Epidermal melanocyte (primary cell): ENCODE measurements around the gene KIF1A.

Experiments
- DNase-seq: peaks from one replicate; pipeline ENCODE4 v3.0.0; 2011; ENCODE audit warnings: low spot score; ENCODE audit not compliant: insufficient read length

KIF1A gene

DNA sequence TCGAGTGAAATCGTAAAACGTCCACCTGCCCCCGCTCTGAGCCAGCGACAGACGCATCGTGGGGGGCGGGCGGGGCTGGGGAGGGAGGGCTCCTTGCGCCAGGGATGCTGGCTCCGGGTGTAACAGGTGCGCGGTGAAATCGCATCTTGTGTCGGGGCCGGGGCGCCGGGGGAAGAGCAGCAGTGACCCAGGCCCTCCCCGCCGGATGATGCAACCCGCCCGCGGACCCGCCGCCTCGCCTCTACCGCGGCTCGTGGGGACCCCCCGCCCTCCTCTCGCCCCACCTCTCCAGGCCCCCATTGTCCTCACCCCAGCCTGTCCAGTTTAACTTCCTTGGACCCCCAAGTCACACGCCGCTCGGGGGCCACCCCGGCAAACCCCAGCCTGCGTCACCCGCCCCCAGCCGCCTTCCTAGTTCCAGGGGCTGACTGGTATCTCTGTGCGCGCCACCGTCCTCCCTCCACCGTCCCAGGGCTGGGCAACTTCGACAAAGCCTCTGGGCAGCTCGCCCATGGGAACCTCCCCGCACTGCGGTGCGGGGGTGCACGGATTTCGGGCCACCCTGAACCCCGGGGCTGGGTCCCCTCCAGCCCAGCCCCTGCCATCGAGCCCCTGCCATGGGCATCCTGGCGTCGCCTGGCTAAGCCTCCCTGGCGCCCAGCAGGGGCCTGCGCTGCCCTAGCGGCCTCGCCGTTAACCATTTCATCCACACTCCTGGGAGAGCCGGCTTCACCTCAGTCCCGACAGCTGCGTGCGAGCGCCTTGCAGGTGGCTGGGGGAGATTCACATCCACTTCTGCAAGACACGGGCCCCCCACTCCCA is 799 bp upstream of the KIF1A start:
- no peak for DNase-seq

DNA sequence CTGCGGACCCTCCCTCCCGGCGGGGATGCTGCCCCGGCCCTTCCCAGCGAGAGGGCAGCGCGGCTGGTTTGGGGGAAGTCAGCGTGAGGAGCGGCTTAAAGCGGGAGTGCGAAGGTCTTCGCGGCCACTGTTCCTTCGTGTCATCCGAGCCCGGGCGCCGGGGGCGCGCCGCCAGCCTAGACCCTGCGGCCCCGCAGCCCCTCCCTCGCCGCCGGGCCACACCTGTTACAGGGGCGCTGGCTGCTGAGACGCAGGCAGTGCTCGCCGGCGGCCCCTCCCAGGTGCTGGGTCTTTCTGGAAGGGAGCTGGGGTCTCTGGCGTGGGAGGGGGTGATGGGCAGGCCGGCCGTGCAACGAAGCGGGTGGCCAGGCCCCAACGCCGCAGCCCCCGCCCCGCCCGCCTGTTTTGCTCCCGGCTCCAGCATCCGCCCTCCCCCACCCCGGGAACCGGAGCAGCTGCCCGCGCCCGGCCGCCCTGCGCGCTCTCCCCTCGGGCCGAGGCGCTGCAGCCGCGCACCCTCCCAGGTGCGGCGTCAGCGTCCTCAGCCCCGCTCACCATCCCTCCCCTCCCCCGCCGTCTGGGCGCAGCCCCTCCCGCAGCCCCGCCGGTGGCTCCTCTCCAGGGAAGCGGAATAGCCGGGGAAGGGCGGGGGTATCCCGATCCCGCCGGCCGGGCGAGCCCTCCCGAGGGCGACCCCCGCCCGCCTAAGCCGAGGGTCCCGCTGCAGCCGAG is 727 bp downstream of the KIF1A start:
- DNase-seq, result no peak

DNA sequence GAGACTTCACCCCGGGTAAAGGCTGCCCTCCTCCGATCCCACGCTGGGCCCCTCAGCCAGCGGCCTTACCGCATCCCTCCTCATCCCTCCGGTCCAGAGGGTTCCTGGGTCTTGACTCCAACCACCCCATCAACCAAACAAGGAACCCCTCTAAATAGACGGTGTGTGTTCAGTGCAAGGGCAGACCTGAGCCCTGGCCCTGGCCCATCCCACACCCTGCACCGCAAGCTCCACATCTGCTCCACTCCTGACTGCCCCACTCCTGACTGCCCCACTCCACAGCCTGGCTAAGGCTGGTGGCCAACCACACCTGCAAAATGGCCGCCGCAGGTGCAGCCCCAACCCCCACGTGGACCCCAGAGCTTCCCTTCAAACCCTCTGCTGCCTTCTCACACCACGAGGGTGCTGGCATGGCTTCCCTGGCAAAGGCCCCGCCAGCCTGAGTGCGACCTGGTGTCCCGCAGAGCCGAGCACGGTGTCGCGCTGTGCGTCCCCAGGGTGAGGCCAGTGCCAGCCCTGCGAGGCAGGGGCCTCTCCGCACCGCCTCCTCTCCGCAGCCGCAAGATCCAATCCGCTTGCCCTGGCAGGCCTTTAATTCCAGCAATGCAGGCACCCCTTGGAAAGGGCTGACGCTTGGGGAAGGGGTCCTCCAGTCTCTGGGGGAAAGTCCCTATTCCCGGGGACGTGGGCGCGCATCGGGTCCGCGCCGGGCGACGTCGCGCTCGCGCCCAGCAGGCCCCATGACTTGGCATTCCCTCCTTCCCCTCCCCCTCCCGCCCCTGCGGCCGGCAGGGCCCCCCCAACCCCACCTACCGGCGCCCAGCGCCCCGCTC is 1.5 kb downstream of the KIF1A start:
- DNase-seq, result no peak

DNA sequence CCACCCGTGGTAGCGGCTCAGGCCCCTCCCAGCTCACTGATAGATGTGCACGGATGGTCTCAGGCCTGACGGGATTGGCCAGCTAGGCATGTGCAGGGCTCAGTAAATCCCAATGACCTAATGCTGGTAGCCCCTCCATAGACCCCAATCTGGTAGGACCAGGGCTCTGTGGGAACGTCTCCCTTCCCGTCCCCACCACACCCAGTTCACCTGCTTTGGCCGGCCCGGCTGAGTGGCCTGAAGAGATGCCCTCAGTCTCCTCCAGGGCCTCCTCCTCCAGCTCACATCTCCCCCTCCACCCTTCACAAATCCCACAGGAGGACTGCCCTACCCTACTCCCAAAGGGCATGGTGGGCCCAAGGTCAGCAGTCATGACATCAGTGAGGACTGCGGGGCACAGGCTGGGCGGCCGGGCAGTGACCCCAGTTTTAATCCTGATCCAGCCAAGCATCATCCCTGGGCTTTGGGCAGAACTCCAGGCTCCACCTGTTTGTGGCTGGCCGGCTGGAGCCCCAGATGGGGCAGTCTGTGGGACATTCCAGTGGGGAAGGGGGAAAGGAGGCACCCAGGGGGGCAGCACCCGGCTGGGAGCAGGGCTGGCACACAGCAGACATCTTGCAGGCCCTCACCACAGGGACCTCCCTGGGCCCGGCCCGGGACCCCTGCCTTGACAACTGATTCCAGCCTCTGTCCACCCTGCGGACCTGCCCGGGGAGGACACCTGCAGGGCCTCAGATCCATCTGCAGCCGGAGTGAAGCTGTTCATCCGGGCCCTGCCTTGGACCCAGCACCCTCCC is 2.3 kb downstream of the KIF1A start:
- DNase-seq, result no peak

DNA sequence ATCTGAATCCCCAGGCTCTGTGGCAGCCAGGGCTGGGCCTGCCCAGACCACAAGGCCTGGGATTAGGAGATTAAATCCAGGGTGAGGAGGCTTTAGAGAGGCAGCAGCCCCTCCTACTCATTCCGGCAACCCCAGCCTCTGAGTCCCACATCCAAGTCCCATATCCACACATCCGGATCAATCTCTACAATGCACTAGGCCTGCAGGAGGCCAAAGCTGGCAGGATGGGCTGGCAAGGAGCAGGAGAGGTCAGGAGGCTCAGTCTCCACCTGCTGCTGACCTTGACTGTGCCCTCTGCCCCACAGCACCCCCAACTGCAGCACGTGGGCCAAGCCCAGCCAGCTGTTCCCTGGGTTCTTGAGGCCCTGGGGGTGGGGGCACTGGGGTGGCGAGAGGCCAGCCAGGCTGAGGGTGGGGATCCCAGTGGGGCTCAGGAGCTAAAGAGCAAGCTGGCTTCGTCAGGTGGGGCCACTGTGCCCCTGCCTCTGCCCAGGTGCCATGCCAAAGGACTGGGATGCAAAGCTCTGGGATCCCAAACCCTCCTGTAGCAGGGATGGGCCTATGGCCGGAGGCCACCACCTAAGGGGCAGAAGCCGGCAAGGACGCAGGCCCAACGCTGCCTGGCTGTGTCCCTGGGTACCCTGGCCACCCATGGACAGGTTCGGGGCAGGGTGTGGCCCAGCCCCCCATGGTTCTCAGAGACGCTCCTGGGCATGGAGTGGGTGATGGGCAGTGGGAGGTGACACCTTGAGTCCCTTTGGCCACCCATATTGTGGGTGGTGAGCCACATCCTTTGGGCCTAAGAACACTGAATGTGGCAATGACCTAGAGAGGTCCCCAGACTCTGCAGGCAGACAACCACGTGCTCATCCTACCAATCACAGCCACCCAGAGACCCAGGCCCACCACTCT is 3.2 kb downstream of the KIF1A start:
- no peak for DNase-seq

DNA sequence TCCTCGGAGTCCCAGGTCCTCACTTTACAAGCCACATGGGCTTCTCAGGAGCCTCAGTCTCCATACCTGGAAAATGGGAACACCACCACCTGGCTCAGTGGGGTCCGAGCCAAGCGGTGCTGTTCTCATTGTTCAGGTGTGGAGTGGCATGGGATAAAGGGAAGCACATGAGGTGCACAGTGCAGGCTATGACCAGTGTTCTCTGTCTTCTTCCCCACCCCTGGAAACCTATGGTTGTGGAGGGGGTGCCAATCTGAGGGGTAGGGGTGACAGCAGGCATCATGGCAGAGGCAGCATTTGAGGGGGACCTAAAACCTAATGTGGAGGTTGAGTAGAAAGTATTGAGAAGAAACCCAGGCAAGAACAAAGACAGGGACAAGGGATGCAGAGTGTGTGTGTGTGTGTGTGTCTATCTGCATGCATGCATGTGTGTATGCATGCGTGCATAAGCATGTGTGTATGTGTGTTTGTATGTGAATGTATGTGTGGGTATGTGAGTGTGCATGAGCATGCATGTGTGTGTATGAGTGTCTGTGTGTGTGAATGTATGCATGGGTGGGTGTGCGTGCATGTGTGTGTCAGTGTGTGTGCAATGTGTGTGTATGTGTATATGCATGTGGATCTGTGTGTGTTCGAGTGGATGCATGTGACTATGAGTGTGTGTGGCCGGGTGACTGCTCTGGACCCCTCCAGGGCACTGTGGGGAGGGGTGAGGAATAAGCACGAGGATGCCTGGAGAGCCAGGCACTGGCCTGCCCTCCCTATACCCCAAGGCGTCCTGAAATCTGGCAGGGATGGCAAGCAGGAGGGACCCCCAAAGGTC is 4.0 kb downstream of the KIF1A start:
- DNase-seq, result no peak

DNA sequence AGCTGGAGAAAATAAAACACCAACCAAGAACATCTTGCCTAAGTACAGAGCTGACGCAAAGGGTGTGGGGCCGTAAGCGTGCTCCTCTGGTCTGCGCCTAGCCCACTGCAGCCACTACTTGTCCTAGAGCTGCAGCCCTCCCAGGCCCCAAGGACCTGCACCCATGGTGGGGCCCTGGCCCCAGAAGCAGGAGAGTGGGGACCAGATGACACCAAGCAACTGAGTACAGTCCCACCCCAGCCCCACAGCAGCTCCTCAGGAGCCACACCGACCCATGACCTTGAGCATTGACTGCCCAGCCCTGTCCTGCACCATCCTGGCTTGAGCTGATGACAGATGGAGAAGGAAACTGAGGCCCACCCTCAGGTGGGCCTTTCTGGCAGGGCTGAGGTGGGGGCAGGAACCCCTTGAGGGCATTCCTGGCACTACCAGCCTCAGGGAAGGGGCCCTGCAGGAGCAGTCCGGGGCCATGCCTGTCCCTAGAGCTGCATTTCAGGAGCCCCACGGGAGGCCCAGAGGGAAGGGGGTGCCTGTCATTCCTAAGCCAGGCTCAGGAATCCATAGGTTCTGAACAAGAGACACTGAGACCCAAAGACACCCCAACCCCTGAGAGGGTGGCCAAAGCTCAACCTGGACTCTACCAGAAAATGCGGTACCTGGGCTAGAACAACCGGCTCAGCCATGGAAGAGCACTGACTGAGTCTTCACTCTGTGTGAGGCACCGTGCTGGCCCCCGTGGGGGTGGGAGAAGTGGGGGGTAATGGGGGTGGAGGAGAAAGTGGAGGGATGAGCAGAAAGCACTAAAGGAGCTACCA is 4.9 kb downstream of the KIF1A start:
- DNase-seq, result no peak

DNA sequence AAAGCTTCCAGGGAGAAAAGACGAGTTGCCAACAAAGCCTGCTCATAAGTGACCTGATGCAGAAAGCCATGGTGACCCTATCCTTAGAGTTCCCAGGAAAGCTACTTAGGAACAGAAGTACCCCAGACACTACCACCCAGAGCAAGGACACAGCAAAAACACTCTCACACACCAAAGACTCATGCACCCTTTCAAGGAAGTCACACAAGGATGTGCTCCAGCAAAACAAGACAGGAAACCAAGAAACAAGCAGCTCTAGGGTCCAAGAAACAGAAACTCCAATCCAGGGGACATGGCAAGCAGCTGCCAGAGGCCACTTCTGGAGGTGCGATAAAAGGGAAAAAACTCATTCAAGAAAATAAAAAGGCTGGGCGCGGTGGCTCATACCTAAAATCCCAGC is 5.7 kb downstream of the KIF1A start:
- no peak for DNase-seq

DNA sequence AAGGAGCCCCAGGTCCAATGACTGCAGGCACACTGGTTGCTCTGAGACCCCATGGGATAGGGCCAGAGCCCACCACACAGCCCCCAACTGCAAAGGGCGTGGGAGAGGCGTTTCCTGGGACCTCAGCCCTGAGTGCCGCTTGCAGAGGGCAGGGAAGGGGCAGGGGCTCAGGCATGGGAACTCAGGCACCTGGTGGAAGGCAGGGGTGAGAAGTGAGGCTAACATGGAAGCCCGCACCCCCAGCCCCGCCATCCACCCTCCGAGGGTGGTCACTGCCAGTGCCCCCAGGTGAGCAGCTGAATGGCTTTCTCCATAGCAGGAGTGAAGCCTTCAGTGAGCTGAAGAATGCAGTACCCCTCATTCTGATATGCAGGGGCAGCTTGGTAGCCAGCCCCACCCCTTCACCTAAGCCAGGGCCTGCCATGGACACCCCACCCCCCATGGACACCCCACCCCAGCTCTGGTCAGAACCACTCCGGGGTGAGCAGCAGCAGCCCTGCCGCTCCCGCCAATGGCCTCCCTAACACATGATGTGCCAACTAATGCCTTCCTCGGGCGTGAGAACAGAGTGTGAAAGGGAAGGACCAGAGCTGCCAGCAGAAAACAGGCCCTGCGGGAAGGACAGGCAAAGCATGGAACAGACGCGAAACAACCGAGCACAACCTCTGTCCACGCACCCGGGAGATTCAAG is 6.6 kb downstream of the KIF1A start:
- DNase-seq, result no peak

DNA sequence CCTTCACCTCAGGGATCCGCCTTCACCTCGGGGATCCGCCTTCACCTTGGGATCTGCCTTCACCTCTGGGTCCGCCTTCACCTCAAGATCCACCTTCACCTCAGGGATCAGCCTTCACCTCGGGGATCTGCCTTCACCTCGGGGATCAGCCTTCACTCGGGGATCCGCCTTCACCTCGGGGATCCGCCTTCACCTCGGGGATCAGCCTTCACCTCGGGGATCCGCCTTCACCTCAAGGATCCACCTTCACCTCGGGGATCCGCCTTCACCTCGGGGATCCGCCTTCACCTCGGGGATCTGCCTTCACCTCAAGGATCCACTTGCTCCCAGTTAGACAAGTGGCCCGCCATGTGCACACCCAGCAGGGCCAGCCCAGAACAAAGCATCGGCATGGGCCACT is 7.3 kb downstream of the KIF1A start:
- DNase-seq, result no peak

DNA sequence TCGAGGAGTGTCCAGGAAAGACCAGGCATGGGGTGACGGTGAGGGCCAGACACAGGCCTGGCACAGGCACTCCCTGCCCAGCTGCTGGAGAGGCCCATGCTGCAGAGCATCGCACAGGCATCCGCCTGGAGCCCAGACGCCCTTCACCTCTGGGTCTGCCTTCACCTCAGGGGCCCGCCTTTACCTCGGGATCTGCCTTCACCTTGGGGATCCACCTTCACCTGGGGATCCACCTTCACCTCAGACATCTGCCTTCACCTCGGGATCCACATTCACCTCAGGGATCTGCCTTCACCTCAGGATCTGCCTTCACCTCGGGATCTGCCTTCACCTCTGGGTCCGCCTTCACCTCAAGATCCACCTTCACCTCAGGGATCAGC is 7.7 kb downstream of the KIF1A start:
- no peak for DNase-seq

DNA sequence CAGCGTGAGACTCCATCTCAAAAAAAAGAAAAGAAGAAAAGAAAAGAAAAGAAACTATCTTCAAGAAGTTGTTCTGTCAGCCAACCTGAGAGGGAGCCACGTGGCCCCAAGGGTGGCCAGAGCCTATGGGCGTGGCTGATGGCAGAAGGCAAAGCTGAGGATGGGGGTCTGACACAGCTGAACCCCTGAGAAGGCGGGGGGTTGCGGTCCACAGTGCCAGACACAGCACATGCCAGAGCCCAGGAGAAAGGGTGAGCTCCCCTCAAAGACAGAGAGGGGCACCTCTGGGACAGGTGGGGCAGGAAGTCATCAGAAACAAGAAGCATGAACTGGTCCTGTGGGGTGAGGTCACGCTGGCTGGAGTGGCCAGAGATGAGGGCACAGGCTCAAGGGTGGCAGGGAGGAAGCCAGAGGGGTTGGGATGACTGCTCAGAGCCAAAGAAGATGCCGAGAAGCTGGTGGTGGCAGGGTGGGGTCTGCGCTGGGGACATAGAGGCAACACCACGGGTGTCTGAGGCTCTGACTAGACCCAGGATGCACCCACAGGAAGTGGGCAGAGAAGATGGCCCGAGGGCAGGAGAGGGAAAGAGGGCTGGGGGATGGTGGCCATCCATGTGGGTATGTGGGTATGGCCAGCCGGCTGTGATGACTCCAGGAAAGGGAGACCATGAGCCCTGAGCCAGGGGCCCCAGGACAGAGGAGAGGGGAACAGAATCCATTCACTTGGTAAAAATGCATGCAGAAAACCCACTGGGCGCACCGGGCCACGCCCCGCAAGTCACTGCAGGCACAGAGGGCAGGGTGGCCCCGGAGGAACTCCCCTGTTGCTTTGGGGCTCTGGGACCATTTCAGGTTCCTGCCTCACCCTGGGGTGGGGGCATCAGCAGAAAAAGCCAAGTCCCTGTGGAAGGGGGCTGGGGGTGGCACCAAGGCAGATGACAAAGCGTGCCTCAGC is 8.4 kb downstream of the KIF1A start:
- DNase-seq, result no peak

DNA sequence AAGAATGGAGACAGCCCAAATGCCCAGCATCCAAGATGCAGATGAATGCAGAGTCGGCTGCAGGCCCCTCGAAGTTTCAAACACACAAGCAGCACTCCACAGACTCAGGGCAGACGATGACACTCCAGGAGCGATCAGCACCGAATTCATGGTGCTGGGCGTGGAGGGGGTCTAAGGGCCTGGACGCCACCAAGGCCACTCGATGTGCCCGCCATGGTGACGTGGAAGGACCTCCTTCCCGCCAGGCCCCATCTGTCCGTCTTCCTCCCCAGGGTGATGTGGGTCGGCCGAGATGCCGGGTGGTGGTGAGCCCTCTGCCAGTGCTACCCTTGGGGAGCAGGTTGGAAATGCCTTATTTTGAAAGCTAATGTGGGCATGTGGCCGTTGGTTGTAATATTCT is 9.4 kb downstream of the KIF1A start:
- DNase-seq, result no peak

DNA sequence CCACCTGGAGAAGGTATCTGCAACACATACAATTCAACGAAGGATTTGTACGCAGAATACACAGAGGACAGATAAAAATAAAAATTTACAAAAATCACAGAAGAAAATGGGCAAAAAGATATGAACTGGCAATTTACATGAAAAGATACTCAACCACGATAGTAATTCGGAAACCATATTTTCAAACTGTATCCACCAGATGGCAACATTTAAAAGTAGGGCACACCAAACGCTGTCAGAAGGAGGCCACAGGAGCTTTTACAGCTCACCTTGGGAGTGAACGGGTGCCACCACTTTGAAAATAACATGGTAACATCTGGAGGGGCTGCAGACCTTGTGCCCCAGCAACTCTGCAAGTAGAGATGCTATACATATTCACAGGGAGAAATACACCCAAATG is 9.8 kb downstream of the KIF1A start:
- no peak for DNase-seq

DNA sequence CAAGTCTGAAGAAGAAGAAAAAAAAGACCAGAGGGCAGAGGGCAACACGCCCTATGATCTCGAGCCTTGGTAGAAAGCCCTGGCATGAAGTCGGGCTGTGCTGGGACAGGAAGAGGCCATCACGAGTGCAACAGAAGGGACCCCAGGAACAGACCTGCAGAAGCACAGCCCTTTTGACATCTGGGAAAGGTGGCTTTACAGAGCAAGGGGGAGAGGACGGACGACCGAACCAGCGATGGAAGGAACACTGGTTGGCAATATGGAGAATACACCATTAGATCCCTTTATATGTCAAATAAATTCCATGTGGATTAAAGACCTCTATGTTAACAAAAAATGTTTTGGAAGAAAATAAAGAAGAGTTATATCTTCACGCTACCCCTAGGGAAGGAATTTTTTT is 10.7 kb downstream of the KIF1A start:
- no peak for DNase-seq

DNA sequence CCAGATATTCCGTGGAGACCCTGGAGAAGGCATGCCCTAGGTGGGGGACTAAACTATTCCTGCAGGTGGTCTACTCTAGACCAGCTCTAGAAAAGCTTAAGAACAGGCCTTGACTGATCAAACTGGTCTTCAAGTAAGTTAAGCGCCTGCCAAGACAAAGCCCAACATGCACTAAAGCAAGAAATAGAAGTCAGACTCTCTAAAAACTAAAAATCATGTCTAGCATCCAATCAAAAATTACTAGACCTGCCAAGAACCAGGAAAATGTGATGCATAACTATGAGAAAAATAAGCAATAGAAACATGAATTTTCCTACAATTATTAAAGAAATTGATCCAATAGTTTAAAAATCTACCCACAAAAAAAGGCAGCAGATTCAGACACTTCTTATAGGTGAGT is 13.6 kb downstream of the KIF1A start:
- no peak for DNase-seq

DNA sequence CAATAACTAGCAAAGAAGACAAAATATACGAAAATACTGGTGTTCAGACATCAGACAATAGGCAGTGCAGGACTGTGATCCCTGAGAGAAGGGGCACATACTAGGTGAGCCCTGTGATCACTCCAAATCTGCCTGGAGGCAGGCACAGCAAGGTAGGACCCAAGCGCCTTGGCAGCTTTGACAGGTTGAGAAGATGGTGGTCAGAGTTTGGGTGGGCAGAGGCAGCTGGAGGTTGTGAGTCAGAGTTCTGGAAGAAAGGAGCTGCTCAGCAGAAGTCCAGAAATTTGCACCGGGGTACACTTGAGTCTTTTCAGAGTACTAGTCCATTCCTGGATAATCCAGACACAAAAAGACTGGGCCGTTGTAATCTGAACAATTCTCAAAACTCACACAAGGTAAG is 14.0 kb downstream of the KIF1A start:
- DNase-seq, result no peak
